ENCODE results near the gene SLC35B4.

DNA sequence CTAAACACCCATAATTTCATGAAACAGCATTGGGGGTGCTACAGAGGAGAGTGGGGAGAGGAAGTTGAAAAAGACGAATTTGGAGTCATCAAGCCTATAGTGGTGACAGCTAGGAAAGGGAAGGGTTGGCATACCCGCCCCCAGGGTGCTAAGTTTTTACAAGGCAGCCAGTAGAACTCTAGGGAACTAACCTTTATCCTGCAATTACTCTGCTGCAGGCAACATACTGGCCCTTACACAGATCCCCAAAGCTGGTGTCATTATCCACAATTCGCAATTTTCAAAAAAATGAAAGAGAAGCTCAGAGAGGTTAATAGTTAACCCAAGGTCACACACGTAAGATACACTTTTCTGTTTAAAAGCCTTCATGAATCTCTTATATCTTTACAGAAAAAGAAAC, 14.2 kb upstream of the SLC35B4 start:
- TF ChIP-seq, protein P1, sequence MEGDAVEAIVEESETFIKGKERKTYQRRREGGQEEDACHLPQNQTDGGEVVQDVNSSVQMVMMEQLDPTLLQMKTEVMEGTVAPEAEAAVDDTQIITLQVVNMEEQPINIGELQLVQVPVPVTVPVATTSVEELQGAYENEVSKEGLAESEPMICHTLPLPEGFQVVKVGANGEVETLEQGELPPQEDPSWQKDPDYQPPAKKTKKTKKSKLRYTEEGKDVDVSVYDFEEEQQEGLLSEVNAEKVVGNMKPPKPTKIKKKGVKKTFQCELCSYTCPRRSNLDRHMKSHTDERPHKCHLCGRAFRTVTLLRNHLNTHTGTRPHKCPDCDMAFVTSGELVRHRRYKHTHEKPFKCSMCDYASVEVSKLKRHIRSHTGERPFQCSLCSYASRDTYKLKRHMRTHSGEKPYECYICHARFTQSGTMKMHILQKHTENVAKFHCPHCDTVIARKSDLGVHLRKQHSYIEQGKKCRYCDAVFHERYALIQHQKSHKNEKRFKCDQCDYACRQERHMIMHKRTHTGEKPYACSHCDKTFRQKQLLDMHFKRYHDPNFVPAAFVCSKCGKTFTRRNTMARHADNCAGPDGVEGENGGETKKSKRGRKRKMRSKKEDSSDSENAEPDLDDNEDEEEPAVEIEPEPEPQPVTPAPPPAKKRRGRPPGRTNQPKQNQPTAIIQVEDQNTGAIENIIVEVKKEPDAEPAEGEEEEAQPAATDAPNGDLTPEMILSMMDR (IDR thresholded peaks at IDR 0.05; ENCODE audit: low read depth, low read length) = no peak
- TF ChIP-seq EZH2phosphoT487 (IDR thresholded peaks at IDR 0.05; ENCODE audit: low read depth) = no peak

Data from OCI-LY3 (cell line).